GM23248 (cell line): ENCODE data around the gene MS4A10. TPM values are rescaled to one million over a fixed set of nuclear protein-coding genes. Genes with fewer than 3 reads are reported as not detected.

ENCODE experiments used
- DNase-seq: peaks from one replicate; pipeline ENCODE4 v3.0.0-alpha.2; 2015
- H2AFZ ChIP-seq: fragments of 200-600 bp; sonication (generic); 2 replicates; pipeline ENCODE4 v1.6.1; 2016; ENCODE audit warnings: antibody characterized with exemption
- H3F3A ChIP-seq: fragments of 200-600 bp; sonication (generic); 2 replicates; pipeline ENCODE4 v1.6.1; 2016; ENCODE audit warnings: mild to moderate bottlenecking, antibody characterized with exemption, mixed run types; ENCODE audit not compliant: insufficient read depth
- H3K27ac ChIP-seq: fragments of 200-600 bp; sonication (generic); 2 replicates; pipeline ENCODE4 v1.5.1; 2016; ENCODE audit warnings: mild to moderate bottlenecking
- H3K27me3 ChIP-seq: fragments of 200-600 bp; sonication (generic); replicated peaks from 2 replicates; pipeline ENCODE4 v1.6.1; 2016; ENCODE audit warnings: mild to moderate bottlenecking; ENCODE audit not compliant: insufficient read depth
- H3K36me3 ChIP-seq: fragments of 200-600 bp; sonication (generic); 2 replicates; pipeline ENCODE4 v1.6.1; 2016; ENCODE audit warnings: low read depth, mild to moderate bottlenecking
- H3K4me1 ChIP-seq: fragments of 200-600 bp; sonication (generic); 2 replicates; pipeline ENCODE4 v1.6.1; 2016; ENCODE audit warnings: mild to moderate bottlenecking; ENCODE audit not compliant: insufficient read depth
- H3K4me2 ChIP-seq: fragments of 200-600 bp; sonication (generic); one replicate; pipeline ENCODE4 v1.6.1; 2016; ENCODE audit warnings: mild to moderate bottlenecking; ENCODE audit not compliant: unreplicated experiment
- H3K4me3 ChIP-seq: fragments of 200-600 bp; sonication (generic); 2 replicates; pipeline ENCODE4 v1.5.1; 2016; ENCODE audit warnings: mild to moderate bottlenecking
- H3K79me2 ChIP-seq: fragments of 200-600 bp; sonication (generic); 2 replicates; pipeline ENCODE4 v1.6.1; 2016; ENCODE audit warnings: mild to moderate bottlenecking; ENCODE audit not compliant: insufficient read depth
- H3K9ac ChIP-seq: fragments of 200-600 bp; sonication (generic); 2 replicates; pipeline ENCODE4 v1.6.1; 2016; ENCODE audit warnings: mild to moderate bottlenecking
- H3K9me2 ChIP-seq: fragments of 200-600 bp; sonication (generic); 2 replicates; pipeline ENCODE4 v1.6.1; 2016; ENCODE audit warnings: mixed run types, mild to moderate bottlenecking, moderate library complexity; ENCODE audit not compliant: insufficient read depth
- H3K9me3 ChIP-seq: fragments of 200-600 bp; sonication (generic); one replicate; pipeline ENCODE4 v1.6.1; 2017; ENCODE audit warnings: low read depth
- H4K20me1 ChIP-seq: fragments of 200-600 bp; sonication (generic); 2 replicates; pipeline ENCODE4 v1.6.0; 2016; ENCODE audit not compliant: insufficient read depth
- EZH2 ChIP-seq: fragments of 200-600 bp; sonication (generic); IDR thresholded peaks from 2 replicates; pipeline ENCODE4 v1.6.1; 2018; ENCODE audit warnings: antibody characterized with exemption, mild to moderate bottlenecking; ENCODE audit not compliant: insufficient read depth, poor library complexity, severe bottlenecking
- EZH2phosphoT487 ChIP-seq: fragments of 200-600 bp; sonication (generic); IDR thresholded peaks from 2 replicates; pipeline ENCODE4 v1.6.1; 2018; ENCODE audit warnings: antibody characterized with exemption, moderate library complexity, mild to moderate bottlenecking, low read depth; ENCODE audit not compliant: insufficient read depth
- WGBS, 2 experiments: methylation state at CpG; one replicate each; pipeline ENCODE4 v1.1.6; 2015 to 2017; ENCODE audit warnings: low lambda C conversion rate in 2 of 2, low coverage in 1 of 2; ENCODE audit errors: missing lambda C conversion rate in 2 of 2; 5-methylcytosine and 5-hydroxymethylcytosine counted together
- in situ Hi-C: fragments of 300-500 bp; cut with MboI; formaldehyde crosslinking; loops from 2 replicates; pipeline ENCODE4 v1.15.0; 2020
- polyA plus RNA-seq: library from polyadenylated mRNA; unstranded; fragments of >200 nt; fragmentation: Nextera tagmentation; extraction: Ambion mirVana; gene quantifications from 2 replicates; pipeline ENCODE4 v1.2.1, GENCODE V29; 2016
- total RNA-seq: library from RNA; depleted of rRNA; stranded (reverse); fragments of >200 nt; shearing (Covaris generic); gene quantifications from 2 replicates; pipeline ENCODE4 v1.2.3, GENCODE V29; 2014

Gene MS4A10
- total and polyA plus RNA-seq, 2 experiments from 2014 or later: not detected

DNA sequence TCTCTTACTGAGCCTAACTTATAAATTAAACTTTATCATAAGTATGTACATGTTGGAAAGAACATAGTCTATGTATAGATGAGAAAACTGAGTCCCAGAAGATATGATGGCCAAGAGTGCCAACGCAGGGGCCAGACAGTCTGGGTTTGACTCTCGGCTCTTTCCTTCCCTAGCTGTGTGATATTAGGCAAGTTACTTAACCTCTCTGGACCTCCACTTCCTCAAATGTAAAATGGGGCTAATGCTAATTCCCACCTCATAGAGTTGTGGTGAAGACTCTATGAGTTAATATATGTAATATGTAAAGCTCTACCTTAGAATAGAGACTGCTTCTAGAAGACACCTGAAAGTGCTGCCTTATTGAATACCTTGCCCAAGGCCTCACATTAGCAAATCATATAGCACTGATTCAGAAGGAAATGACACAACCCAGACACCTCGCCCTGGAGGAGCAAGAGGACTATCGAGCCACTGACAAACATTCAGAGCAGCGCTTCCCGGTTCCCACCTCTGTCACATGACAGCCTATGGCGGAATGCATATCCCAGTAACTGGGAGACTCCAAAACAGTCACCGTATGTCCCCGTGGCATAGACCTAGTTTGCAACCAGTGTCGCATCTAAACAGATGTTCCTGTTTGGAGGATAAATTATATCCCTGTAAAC is 45.5 kb downstream of the MS4A10 start:
- Histone ChIP-seq H3K27me3 (peaks cover 9% of the 10 kb centered on the region), H3K4me2 (no peak overlapping the region), H3K4me1 (0 out of 2 replicates have a peak, but pooled peaks cover 4% of the 10 kb centered on the region), H3K36me3 (no peaks in the 10 kb centered on the region), H3K4me3 (no peak overlapping the region), H3K27ac (no peak overlapping the region), H3K9me3 (no peaks in the 10 kb centered on the region), H3K79me2 (no peaks in the 10 kb centered on the region), H4K20me1 (no peaks in the 10 kb centered on the region), H3F3A (peaks cover 9% of the 10 kb centered on the region), H3K9me2 (no peaks in the 10 kb centered on the region), H2AFZ (peak overlapping the region; percentile 38; the same call in 1 of the 2 replicates), H3K9ac (no peak overlapping the region)
- in situ Hi-C loops: loop anchor here (10.0 kb wide), 1 partner anchor 64 kb away; no protein-coding TSS in a partner anchor
- TF ChIP-seq EZH2phosphoT487 (no peak), EZH2 (no peak)
- no peak for DNase-seq
- 18 to 19% methylated on average over 10 of the region's 10 CpGs for WGBS, 2 experiments

DNA sequence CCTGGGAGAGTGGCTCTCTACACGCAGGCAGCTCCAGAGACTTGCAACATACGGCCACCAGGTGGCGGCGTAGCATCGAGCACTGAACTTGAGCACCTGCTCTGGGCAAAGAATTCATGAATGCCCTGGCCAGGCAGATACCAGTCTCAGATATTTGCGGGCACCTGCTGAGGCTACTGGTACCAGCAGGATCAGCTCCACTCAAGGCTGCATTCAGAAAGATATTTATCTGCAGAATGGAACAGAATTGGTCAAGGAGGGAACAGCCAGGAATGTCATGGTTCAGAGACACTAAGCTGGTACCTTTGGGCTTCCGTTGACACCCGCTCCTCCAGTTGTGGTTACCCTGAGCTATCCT is 46.0 kb downstream of the MS4A10 start:
- Histone ChIP-seq H3K9ac (no peak overlapping the region), H3K27me3 (peaks cover 9% of the 10 kb centered on the region), H3K9me3 (no peaks in the 10 kb centered on the region), H2AFZ (peak overlapping the region; percentile 38; the same call in 1 of the 2 replicates), H3K9me2 (no peaks in the 10 kb centered on the region), H3K4me2 (no peak overlapping the region), H3K36me3 (no peaks in the 10 kb centered on the region), H3F3A (peaks cover 9% of the 10 kb centered on the region), H3K4me3 (no peak overlapping the region), H4K20me1 (no peaks in the 10 kb centered on the region), H3K79me2 (no peaks in the 10 kb centered on the region), H3K4me1 (0 out of 2 replicates have a peak, but pooled peaks cover 4% of the 10 kb centered on the region), H3K27ac (no peak overlapping the region)
- 17 to 21% methylated on average over 8 of the region's 8 CpGs for WGBS, 2 experiments
- in situ Hi-C loops: loop anchor here (10.0 kb wide), 1 partner anchor 64 kb away; no protein-coding TSS in a partner anchor
- peak; percentile 84 for DNase-seq
- TF ChIP-seq EZH2 (no peak), EZH2phosphoT487 (no peak)

- Histone ChIP-seq H3K79me2 (no peaks in the 10 kb centered on the region), H3K9me3 (no peaks in the 10 kb centered on the region), H3K9me2 (no peaks in the 10 kb centered on the region), H3K4me1 (0 out of 2 replicates have a peak, but pooled peaks cover 4% of the 10 kb centered on the region), H3K27ac (no peak overlapping the region), H3K9ac (no peak overlapping the region), H4K20me1 (no peaks in the 10 kb centered on the region), H3K27me3 (peaks cover 9% of the 10 kb centered on the region), H3K4me2 (no peak overlapping the region), H2AFZ (no peak overlapping the region), H3K4me3 (no peak overlapping the region), H3F3A (peaks cover 9% of the 10 kb centered on the region), H3K36me3 (no peaks in the 10 kb centered on the region)
- TF ChIP-seq EZH2phosphoT487: no peak
- no peak for TF ChIP-seq EZH2
- DNase-seq: peak; percentile 56
- in situ Hi-C loops: loop anchor here (10.0 kb wide), 1 partner anchor 63 kb away; no protein-coding TSS in a partner anchor
- WGBS, 2 experiments: 17 to 21% methylated on average over 7 of the region's 7 CpGs
Measured at GRCh38 chr11:60831501-60832079, 46.5 kb downstream of the MS4A10 start.

DNA sequence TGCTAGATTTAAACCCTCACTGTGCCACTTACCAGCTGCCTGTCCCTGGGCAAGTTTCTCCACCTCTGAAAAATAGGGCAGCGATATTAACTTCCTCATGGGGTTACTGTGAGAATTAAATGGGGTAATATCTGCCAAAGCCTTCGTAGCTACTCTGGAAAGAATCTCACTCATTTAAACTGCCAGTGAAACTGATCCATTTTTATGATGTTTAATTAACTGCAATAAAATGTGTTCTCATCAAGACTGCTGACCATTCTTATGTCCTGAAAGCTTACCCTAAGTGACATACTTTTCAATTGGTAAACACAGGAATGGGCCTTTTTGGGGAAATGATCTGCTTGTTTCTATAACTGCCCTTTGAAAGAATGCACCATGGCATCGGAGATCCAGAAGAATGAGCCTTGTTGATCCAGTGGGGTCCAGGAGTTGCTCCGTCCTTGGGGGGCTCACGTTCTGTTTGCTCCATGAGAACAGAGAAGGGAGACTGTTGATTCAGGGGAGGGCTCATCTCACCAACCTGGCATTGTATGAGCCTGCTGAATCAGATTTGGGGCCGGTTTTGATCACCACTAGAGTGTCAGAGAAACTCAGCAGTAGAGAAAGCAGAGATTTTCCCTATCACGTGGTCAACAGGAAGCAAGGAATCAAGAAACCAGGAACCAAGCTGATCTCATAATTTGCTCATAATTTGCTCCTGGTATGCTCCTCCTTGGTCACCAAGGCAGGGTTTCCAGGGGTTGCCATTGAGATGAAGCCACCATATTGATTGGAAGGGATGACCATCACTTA is 49.8 kb downstream of the MS4A10 start:
- H3K27me3 ChIP-seq: peaks cover 6% of the 10 kb centered on the region; the same call in 1 of the 2 replicates
- no peaks in the 10 kb centered on the region for H3K79me2 ChIP-seq
- no peak overlapping the region for H3K9ac ChIP-seq
- H3K9me2 ChIP-seq: no peaks in the 10 kb centered on the region
- no peaks in the 10 kb centered on the region for H4K20me1 ChIP-seq
- H3K4me2 ChIP-seq: peak overlapping the region; percentile 18
- peak overlapping the region; percentile 62 for H2AFZ ChIP-seq
- H3K4me3 ChIP-seq: no peak overlapping the region
- 0 out of 2 replicates have a peak, but pooled peaks cover 4% of the 10 kb centered on the region for H3K4me1 ChIP-seq
- no peaks in the 10 kb centered on the region for H3K9me3 ChIP-seq
- no peak overlapping the region for H3K27ac ChIP-seq
- no peak for TF ChIP-seq EZH2
- no peak for TF ChIP-seq EZH2phosphoT487
- peaks cover 9% of the 10 kb centered on the region for H3F3A ChIP-seq
- in situ Hi-C loops: loop anchor here (10.0 kb wide), 1 partner anchor 60 kb away; no protein-coding TSS in a partner anchor
- no peaks in the 10 kb centered on the region for H3K36me3 ChIP-seq
- peak; percentile 18 for DNase-seq
- WGBS, 2 experiments: 53 to 54% methylated on average over 7 of the region's 7 CpGs
